ENCODE measurements around the gene FAM234A. TPM values are rescaled to one million over a fixed set of nuclear protein-coding genes. Genes with fewer than 3 reads are reported as not detected.

FAM234A gene
- total and polyA plus RNA-seq, 2 donors from 2014 or later = 65.3 to 109 TPM

- no peaks in the 10 kb centered on the region for H3K9me3 ChIP-seq (ENCODE audit: control insufficient read depth in 2 of 3, insufficient read depth in 1 of 3, low read length in 3 of 3)
- H3K9ac ChIP-seq (ENCODE audit: low read length in 3 of 3) = no peak overlapping the region
- FAIRE-seq = no peak
- H3K36me3 ChIP-seq (ENCODE audit: control insufficient read depth in 2 of 3, insufficient read depth in 3 of 3, low read length in 3 of 3) = no peaks in the 10 kb centered on the region
- H3K27ac ChIP-seq (ENCODE audit: low read depth in 2 of 2, low read length in 2 of 2) = no peak overlapping the region
- H3K27me3 ChIP-seq (ENCODE audit: control insufficient read depth, insufficient read depth, low read length) = no peaks in the 10 kb centered on the region
- intact Hi-C loops (cut with DNase I) = no loop called here
- no peak for TF ChIP-seq CTCF (IDR thresholded peaks at IDR 0.05; ENCODE audit: borderline replicate concordance, extremely low read depth, insufficient read depth)
- DNase-seq = no peak
- H3K4me1 ChIP-seq (ENCODE audit: control insufficient read depth in 2 of 3, insufficient read depth in 2 of 3, low read depth in 1 of 3, low read length in 3 of 3) = no peaks in the 10 kb centered on the region
- H3K4me3 ChIP-seq (ENCODE audit: low read length in 3 of 3) = no peak overlapping the region
These were observed 44.9 kb downstream of the FAM234A start for GRCh38 chr16:279531-279930.

GRCh38 chr16:280005-280460 is 45.4 kb downstream of the FAM234A start:
- no peaks in the 10 kb centered on the region for H3K4me1 ChIP-seq (ENCODE audit: control insufficient read depth in 2 of 3, insufficient read depth in 2 of 3, low read depth in 1 of 3, low read length in 3 of 3)
- intact Hi-C loops (cut with DNase I) = no loop called here
- H3K27ac ChIP-seq (ENCODE audit: low read depth in 2 of 2, low read length in 2 of 2) = no peak overlapping the region
- TF ChIP-seq CTCF (IDR thresholded peaks at IDR 0.05; ENCODE audit: borderline replicate concordance, extremely low read depth, insufficient read depth) = no peak
- H3K27me3 ChIP-seq (ENCODE audit: control insufficient read depth, insufficient read depth, low read length) = no peaks in the 10 kb centered on the region
- H3K9ac ChIP-seq (ENCODE audit: low read length in 3 of 3) = no peak overlapping the region
- no peak for FAIRE-seq
- no peak overlapping the region for H3K4me3 ChIP-seq (ENCODE audit: low read length in 3 of 3)
- no peak for DNase-seq
- no peaks in the 10 kb centered on the region for H3K9me3 ChIP-seq (ENCODE audit: control insufficient read depth in 2 of 3, insufficient read depth in 1 of 3, low read length in 3 of 3)
- no peaks in the 10 kb centered on the region for H3K36me3 ChIP-seq (ENCODE audit: control insufficient read depth in 2 of 3, insufficient read depth in 3 of 3, low read length in 3 of 3)

GRCh38 chr16:280552-280951 is 45.9 kb downstream of the FAM234A start, which contains the start of gene ARHGDIG:
ARHGDIG (plus strand) TSS chr16:280591; CDS start chr16:280681, 90 bp downstream.
- DNase-seq (peak in 1 of 5 donors; percentile 45), FAIRE-seq (no peak)
- Histone ChIP-seq H3K9ac (ENCODE audit: low read length in 3 of 3) (no peak within 1 kb of the TSS), H3K27me3 (ENCODE audit: control insufficient read depth, insufficient read depth, low read length) (no peaks in the 10 kb centered on the region), H3K4me1 (ENCODE audit: control insufficient read depth in 2 of 3, insufficient read depth in 2 of 3, low read depth in 1 of 3, low read length in 3 of 3) (no peaks in the 10 kb centered on the region), H3K4me3 (ENCODE audit: low read length in 3 of 3) (no peak within 1 kb of the TSS), H3K27ac (ENCODE audit: low read depth in 2 of 2, low read length in 2 of 2) (no peak within 1 kb of the TSS), H3K36me3 (ENCODE audit: control insufficient read depth in 2 of 3, insufficient read depth in 3 of 3, low read length in 3 of 3) (no peaks in the 10 kb centered on the region), H3K9me3 (ENCODE audit: control insufficient read depth in 2 of 3, insufficient read depth in 1 of 3, low read length in 3 of 3) (no peaks in the 10 kb centered on the region)
- TF ChIP-seq CTCF (IDR thresholded peaks at IDR 0.05; ENCODE audit: borderline replicate concordance, extremely low read depth, insufficient read depth) = no peak
- intact Hi-C loops (cut with DNase I) = no loop called here
